HG02798 (cell line): ENCODE results near the gene TEX26.

Experiments
- ATAC-seq: cut with Tn5 transposase; IDR thresholded peaks from one replicate; pipeline ENCODE4 v1.9.1; 2021; ENCODE audit warnings: mild to moderate bottlenecking; ENCODE audit not compliant: unreplicated experiment, poor library complexity

The TEX26 gene

DNA sequence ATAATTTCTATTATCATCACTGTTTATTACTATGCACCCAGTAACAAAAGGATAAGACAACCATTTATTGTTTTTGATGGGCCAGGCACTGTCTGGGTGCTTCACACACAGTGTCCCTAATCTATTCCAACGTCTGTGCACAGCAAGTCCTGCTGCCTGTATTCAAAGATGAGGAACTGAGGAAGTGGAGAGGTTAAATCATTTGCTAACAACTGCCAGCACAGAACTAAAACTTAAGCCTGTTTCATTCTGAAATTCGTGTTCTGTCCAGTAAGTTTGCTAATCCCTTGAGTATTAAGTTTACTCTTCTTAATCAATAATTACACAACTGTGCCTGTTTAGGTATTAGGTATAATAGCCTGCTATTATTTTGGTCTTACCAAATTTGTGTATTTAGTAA is 41.9 kb downstream of the TEX26 start:
- no peak for ATAC-seq

DNA sequence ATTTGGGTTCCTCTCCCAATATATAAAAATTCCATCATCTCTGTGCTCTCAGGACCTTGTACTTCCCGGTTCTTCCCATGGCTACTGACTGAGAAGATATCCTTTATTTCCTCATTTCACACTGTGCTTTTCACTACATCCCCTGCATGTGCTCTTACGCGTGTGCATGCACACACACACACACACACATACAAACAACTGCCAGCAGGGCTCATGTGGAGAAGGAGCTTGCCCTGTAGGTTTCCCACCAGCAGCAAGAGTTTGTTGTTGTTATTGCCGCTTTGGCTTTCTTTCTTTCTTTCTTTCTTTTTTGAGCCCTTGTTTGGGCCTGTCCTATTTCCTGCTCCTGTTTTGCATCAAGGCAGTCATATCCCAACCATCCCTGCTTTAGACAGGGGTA is 43.6 kb downstream of the TEX26 start:
- ATAC-seq, result no peak

DNA sequence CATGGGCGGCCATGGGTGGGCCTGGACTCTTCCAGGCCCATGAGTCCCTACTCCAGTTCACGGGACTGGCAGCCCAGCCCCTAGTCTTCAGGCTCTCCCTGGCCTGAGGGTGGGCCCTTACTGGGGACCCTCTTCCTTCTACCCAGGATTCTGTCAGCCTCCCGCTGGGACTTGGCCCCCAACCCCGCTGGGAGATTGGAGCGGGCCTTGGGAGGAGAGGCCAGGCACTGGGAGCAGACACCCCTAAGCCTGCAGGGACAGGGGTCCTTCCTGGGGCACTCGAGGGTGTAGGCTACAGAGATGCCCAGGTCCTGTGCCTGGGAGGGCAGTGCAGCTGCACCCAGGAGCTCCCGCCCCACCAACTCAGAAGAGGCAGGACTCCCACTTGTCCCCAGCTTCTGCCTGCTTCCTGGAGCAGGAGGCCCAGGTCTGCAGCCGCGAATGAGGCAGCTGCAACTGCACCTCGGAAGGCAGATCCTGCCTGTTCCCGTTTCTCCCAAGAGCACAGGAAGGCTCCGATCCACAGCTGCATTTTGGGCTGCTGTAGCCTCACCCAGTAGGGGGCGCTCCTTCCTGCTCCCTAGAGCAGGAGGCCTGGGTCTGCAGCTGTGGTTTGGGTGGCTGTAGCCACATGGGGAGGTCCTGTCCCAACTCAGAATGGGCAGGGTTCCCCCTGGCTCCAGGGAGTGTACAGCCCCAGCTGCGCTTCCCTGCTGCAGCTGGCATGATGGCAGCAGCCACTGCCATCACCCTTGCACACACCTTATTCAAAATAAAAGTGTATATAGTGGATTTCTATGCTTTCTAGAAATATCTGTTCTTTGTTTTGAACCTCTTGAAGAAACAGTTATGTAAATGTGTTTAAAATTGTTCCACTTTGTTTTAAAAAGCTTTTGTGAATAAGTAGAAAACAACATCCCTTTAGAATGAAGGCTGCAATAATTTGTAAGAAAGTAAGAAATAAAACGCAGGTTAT is 46.8 kb downstream of the TEX26 start:
- ATAC-seq, result peak; percentile 50

DNA sequence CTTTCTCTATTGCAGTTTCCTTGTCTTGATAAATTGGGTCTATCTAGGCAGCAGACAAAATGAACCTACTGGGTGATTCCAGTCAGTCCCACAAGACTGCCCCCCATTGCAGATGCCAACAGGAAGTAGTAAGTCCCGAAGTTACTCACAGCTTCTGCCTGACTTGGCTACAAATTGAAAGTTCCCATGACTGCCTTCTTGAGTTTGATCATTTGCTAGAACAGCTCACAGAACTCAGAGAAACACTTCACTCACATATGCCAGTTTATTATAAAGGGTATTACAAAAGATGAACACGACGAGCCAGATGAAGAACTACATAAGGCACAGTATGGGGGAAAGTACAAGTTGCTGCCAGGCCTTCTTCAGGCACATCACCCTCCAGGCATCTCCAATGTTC is 50.0 kb downstream of the TEX26 start:
- no peak for ATAC-seq

DNA sequence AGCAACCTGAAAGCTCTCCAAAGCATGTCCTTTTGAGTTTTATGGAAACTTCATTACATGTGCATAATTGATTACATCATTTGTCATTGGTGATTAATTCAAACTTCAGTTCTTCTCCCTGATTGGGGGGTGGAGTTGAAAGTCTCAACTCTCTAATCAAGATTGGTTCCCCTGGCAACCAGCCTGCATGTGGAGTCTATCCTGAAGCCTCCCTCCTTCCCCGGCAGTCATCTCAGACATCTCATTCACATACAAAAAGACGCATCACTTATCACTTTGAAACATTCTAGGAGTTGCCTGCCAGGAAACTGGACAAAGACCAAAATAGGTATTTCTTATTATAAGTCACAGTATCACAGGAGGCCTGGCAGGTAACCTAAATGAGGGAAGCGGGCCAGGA is 50.5 kb downstream of the TEX26 start:
- no peak for ATAC-seq

DNA sequence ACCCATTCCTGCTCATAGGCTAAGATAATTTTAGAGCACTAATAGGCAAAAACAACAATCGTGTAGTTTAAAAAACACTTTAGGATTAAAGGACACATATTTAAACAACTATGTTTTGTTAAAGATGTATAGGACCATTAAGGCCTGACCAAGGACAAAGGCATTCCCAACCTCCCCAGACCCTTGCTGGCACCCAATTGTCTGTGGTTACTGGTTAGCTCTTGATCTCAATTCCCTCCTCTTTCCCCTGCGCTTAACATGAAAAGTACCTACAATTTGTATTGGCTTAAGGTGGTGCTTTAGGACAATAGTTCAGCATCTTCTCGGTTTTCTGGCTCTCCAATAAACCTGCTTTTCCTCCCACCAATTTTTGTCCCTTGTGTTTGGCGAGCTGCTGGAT is 51.0 kb downstream of the TEX26 start:
- ATAC-seq, result no peak

DNA sequence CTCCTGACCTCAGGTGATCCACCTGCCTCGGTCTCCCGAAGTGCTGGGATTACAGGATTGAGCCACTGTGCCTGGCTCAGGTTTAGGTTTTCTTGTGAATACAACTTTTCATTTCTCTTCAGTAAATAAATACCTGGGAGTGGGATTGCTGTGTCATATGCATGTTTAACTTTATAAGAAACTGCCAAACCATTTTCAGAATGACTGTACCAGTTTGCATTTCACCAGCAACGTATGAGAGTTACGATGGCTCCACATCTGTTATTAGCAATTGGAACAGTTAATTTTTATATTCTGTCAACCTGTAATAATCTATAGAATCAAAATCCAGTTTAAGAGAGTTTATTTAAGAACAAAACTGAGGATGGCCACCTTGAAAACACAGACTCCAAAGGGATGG is 52.2 kb downstream of the TEX26 start:
- no peak for ATAC-seq

DNA sequence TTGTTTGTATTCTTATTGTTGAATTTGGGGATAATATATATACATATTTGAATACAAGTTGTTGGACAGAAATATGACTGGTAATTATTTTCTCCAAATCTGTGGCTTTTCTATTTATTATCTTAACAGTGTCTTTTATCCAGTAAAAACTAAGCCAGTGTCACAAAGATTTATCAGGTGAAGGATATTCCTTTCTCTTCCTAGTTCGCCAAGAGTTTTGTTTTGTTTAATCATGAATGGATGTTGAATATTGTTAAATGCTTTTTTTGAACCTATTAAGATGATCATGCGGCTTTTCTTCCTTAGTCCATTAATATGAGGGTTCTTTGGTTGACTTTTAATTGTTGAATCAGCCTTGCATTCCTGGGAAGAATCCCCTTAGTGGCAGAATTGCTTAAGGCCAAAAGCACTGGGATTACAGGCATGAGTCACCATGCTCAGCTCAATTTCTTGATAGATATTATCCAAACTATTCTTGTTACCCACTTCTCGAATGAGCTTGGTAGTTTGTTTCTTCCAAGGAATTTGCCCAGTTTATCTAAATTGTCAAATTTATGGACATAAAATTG is 53.3 kb downstream of the TEX26 start:
- ATAC-seq, result no peak

DNA sequence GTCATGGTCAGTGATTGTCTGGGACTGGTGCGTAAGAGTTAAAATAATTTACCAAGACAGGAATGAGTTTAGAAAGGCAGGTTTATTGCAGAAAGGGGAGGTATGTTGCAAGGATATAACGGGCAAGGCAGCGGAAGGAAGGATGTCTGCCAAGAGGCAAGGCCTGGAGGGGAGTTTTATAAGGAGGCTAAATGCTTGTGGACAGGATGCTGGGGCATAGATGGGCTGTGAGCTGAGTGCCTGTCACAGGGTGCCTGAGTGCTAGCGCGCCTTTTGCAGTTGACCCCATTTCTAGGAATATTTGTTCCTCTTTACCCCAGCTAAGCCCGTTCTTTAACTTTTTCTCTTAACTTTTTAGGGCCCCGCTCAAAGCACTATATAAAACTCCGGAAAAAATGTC is 58.7 kb downstream of the TEX26 start:
- no peak for ATAC-seq

DNA sequence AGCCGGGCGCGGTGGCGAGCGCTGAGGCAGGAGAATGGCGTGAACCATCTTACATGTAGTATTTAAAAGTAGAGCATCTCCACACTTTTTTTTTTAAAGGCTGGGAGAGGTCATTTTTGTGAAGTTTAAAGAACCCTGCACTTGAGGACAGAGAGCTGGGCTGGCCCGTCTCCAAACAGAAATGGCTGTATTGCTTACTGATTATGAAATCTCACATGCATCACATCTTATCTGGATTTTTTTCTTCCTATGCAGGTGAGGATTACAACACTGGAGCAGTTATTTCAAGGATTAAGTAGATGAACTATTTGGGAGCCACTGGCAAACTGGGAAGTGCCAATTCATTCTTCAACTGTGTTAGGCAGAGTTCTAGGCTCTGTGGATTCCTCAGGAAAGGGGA is 59.5 kb downstream of the TEX26 start:
- ATAC-seq, result no peak

DNA sequence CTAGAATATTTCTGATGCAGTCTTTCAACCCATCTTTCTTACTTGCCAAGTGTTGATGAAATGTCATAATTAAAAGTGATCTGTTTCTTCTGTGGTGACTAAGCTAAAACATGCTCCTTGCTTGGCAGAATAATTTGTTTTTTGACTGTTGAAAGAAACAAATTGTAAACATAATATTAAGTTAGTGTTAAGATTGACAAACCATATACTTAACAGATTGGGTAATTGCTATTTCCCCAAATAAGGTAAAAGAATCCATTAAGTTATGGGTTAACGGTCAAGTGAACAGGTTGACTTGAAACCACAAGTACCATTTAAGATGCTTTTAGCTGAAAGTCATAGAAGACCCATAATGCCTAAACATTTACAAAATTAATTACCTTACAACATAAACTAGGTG is 62.9 kb downstream of the TEX26 start:
- no peak for ATAC-seq

DNA sequence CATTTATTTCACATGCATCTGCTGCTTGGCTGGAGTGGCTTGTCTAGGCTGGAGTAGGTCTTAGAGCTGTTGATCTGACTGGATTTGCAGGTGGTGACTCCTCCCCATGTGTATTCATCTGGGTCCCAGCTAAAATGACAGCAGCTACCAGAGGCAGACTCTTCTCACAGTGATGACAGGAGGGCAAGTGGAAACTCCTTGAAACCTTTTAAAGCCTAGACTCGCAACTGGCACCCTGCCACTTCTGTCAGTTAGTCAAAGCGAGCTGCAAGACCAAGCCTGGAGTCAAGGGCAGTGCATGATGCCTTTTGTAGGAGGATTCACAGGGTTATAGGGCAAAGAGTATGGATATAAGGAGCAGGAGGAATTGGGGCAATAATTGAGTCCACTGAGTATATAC is 65.2 kb downstream of the TEX26 start:
- ATAC-seq, result no peak

DNA sequence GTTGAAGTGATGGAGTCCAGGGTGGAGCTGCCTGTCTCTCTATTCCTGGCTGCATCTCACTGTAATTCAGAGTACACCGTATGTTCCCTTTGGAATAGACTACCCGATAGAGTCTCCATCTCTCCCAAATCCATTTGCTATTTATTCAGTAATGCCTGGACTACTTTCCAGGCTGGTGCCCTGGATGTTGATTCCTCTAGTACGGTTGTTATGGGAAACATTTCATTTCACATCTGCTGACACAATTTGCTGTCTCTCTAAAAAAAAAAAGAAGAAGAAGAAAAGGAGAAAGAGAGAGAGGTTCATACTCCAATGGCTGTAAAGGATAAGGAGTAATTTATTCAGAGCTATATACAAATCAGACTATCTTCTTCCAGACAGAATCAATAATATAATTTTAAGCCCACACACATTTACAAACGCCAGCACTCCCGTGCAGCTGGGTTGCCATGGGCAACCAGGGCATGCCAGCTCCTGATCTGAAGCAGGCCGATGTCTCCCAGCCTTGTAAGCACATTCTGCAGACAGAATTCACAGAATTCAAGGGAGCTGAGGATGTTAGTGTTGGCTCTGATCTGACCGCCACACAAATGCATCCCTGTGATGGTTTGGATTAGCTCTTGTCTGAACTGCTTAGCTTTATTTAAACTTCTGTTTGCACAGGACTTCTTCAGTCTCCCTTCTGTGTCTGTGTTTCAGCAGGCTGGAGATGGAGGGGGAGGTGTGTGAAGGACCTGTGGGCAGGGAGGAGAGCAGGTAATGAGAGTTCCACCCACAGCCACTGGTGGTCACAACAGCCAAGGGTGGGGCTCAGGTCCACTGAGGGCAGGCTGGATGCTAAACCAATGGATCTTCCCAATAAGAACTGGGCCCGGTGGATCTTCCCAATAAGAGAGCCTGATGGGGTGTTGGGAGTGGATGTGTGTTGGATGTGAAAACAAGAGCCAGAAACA is 66.0 kb downstream of the TEX26 start:
- ATAC-seq, result no peak

DNA sequence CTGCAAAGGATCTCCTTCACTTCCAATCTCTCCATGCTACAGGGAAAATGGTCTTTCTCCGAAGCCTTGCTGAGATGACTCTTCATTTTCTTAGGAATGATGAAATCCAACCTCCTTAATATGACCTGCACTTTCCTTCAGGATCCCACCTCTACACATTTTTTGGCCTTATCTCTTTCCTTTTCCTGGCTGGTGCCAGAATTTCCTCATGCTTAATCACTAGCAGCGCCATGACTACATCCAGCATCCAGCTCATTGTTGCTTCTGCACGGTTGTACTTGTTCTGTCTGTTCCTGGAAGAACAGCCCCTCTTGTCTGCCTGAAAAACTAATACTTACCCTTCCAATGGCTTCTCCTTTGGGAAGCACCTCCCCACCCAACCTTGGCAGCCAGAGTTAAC is 68.4 kb downstream of the TEX26 start:
- no peak for ATAC-seq

DNA sequence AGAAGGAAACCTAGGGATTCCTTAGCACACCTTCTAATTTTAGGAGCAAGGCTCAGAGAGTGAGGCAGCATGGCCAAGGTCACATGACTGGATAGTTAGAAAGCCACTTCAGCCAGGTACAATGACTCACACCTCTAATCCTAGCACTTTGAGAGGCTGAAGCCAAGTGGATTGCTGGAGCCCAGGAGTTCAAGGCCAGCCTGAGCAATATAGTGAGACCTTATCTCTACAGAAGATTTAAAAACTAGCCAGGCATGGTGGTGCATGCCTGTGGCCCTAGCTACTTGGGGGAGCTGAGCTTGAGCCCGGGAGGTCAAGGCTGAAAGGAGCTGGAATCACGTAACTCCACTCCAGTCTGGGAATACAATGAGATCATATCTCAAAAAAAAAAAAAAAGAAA is 69.2 kb downstream of the TEX26 start:
- no peak for ATAC-seq

DNA sequence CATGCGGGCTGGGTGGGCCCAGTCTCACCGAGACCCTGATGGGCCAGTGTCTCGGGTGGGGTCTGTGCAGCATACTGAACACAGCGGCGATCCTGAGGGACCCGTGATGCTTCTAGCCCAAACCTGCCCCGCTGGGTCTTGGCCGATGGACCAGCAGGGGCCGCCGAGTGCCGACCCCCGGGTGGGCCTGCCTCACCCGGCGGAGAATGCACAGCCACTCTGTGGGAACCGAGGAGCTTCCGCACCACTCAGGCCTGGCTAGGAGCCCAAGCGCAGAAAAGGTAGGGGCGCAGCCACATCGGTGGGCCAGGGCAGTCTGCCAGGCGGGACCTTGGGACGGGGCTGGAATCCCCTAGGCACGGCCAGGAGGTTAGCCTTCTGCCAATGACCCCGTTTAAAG is 72.6 kb downstream of the TEX26 start:
- ATAC-seq, result no peak

DNA sequence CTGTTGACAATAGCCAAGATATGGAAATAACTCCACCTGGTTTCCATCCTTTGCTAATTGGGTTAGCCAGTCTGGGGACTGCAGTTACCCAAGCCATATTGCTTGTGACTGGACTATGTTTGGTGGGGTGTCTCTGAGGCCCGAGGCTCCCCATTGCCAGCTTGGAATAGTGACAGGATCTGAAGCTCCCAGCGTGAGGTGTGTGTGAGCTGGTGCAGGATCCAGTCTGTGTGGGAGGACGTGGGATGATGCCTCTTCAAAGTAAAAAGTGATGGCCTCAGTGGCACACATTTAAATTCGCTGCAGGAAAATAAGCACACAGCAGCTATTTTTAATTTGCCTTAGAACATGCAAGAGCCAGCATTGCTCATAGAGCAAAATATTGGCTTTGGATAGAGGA is 75.0 kb downstream of the TEX26 start:
- no peak for ATAC-seq

DNA sequence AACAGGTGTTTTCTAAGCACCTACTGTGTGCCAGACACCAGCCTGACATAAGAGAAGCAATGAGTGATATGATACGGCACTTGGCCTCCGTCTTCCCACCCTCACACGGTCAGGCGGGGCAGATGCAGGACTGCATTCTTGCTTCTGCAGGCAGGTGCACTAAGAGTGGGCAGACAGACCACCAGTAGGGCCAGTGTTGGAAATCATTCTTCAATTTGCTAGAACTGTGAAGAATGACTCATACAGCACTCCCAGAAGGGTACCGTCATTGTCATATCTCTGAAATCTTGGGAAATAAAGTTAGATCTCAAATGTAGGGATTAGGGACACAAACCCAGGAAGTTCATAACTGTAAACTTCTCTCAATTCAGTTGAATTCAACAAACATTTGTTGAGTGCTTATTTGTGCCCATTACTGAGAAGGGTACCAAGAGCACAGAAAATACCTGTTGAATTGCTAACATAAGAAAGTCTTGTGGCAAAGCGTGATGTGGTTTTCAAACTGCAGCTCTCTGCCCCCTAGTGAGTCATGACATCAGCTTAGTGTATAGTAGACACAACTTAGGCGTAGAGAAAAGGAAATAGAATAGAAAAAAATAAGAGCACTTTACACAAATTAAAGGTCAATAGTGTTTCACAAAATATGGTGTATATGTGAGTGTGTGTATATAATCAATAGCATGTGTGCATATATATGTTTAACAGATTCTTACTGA is 76.1 kb downstream of the TEX26 start:
- no peak for ATAC-seq

DNA sequence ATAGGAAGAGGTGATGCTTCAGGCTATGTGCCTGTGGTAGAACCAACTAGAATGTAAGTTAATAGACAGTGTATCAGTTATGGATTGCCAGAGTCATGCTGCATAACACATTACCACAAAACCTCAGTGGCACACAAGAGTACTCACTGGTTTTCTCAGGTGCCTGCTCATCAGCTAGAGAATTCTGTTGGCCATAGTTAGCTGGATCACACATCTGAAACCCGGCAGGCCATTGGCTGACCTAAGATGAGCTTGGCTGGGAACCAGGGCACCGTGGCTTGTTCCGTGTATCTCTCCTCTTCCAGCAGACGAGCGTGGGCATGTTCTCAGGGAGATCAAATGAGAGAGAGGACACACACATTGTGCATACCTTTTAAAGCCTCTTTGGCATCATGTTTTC is 76.7 kb downstream of the TEX26 start:
- no peak for ATAC-seq

DNA sequence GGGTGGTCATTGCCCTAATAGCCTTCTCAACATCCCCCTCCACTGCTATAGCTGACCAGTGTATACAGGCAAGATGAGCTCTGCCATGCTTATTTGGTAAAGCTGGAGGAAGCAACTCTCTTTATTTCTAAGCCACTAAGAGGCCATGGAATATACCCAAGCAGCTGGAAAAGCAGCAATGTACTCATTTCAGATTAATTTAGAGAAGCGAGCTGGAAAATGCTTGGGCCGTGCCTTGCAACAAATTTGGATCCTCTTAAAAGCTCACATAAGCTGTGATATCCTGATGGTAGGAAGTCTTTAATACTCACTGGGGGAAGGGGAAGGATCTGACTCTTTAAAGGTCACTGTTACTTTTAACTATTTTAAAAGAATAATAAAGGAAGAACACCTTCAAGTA is 77.8 kb downstream of the TEX26 start:
- no peak for ATAC-seq
